K562 (cell line): ENCODE measurements around the gene OR51T1. TPM values are rescaled to one million over a fixed set of nuclear protein-coding genes. Genes with fewer than 3 reads are reported as not detected.

Experiments
- CBFA2T3 ChIP-seq: fragments of 450-650 bp; IDR thresholded peaks from 2 replicates; pipeline ENCODE4 v1.6.1; 2017
- GTF2F1 ChIP-seq: IDR thresholded peaks from 2 replicates; pipeline ENCODE4 v1.6.1; 2011; ENCODE audit warnings: low read depth, low read length, improper control_type of control experiment
- polyA plus RNA-seq, 8 experiments: library from polyadenylated mRNA; depleted of rRNA in 4 of 8; stranded (reverse) in 5 of 8; unstranded in 3 of 8; fragments of >200 nt; fragmentation: Nextera tagmentation in 2 of 8; fragmentation: Illumina TruSeq in 1 of 8; extraction: Ambion mirVana in 2 of 8; extraction: Trizol in 1 of 8; gene quantifications; 2 replicates each; pipeline versions ENCODE4 v1.2.1 to v1.2.3, GENCODE V29; 2011 to 2014; ENCODE audit warnings: inconsistent platforms in 1 of 8, missing spikeins in 1 of 8
- total RNA-seq, 7 experiments: library from RNA; depleted of rRNA in 6 of 7; stranded (reverse); fragments of >200 nt in 6 of 7; fragmentation: Illumina TruSeq in 2 of 7; extraction: Trizol in 2 of 7; gene quantifications; 2 replicates each; pipeline versions ENCODE4 v1.2.1 to v1.2.3, GENCODE V29; 2011 to 2021; ENCODE audit warnings: low replicate concordance in 1 of 7
- TF ChIP-seq, protein P1 (sequence below): fragments of 450-650 bp; IDR thresholded peaks from 2 replicates; pipeline ENCODE4 v1.6.1; 2016; ENCODE audit warnings: low read depth

Gene OR51T1
- total and polyA plus RNA-seq, 9 of the 15 experiments (the other 6 are each of a cell fraction or from before 2014, with no cell fraction given): not detected

DNA sequence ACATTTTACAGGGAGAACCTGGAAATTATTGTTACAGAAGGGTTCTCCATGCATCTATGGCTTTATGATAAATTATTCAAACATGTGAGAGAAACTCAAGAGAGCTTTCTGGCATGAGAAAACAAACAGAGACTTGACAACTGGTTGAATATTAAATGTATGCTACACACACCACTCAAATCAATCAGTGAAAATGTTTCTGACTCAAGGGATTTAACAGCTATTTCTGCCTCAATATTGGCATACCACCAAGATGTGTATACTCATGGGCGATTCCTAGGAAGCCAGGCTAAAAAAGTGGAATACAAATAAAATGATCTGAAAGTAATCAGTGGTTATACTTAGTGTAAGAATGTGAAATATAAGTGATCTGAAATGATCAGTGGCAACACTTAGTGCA, 15.8 kb upstream of the OR51T1 start (continued):
- TF ChIP-seq, protein P1, sequence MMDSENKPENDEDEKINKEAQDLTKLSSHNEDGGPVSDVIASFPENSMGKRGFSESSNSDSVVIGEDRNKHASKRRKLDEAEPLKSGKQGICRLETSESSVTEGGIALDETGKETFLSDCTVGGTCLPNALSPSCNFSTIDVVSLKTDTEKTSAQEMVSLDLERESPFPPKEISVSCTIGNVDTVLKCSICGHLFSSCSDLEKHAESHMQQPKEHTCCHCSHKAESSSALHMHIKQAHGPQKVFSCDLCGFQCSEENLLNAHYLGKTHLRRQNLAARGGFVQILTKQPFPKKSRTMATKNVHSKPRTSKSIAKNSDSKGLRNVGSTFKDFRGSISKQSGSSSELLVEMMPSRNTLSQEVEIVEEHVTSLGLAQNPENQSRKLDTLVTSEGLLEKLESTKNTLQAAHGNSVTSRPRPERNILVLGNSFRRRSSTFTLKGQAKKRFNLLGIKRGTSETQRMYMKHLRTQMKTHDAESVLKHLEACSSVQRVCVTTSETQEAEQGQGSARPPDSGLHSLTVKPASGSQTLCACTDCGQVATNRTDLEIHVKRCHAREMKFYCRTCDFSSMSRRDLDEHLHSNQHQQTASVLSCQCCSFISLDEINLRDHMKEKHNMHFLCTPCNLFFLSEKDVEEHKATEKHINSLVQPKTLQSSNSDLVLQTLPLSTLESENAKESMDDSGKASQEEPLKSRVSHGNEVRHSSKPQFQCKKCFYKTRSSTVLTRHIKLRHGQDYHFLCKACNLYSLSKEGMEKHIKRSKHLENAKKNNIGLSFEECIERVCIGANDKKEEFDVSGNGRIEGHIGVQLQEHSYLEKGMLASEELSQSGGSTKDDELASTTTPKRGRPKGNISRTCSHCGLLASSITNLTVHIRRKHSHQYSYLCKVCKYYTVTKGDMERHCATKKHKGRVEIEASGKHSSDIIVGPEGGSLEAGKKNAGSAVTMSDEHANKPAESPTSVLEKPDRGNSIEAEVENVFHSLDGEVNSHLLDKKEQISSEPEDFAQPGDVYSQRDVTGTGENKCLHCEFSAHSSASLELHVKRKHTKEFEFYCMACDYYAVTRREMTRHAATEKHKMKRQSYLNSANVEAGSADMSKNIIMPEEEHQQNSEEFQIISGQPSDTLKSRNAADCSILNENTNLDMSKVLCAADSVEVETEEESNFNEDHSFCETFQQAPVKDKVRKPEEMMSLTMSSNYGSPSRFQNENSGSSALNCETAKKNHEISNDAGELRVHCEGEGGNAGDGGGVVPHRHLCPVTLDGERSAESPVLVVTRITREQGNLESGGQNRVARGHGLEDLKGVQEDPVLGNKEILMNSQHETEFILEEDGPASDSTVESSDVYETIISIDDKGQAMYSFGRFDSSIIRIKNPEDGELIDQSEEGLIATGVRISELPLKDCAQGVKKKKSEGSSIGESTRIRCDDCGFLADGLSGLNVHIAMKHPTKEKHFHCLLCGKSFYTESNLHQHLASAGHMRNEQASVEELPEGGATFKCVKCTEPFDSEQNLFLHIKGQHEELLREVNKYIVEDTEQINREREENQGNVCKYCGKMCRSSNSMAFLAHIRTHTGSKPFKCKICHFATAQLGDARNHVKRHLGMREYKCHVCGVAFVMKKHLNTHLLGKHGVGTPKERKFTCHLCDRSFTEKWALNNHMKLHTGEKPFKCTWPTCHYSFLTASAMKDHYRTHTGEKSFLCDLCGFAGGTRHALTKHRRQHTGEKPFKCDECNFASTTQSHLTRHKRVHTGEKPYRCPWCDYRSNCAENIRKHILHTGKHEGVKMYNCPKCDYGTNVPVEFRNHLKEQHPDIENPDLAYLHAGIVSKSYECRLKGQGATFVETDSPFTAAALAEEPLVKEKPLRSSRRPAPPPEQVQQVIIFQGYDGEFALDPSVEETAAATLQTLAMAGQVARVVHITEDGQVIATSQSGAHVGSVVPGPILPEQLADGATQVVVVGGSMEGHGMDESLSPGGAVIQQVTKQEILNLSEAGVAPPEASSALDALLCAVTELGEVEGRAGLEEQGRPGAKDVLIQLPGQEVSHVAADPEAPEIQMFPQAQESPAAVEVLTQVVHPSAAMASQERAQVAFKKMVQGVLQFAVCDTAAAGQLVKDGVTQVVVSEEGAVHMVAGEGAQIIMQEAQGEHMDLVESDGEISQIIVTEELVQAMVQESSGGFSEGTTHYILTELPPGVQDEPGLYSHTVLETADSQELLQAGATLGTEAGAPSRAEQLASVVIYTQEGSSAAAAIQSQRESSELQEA: no peak
- TF ChIP-seq GTF2F1 (no peak), CBFA2T3 (no peak)
